Activated CD4-positive, alpha-beta T cell treated with anti-CD3 and anti-CD28 coated beads, Interleukin-2, amount 50 U/mL, for 1 hour (primary cell): ENCODE measurements around the gene RPLP1.

Experiments used
- DNase-seq: peaks from one replicate; pipeline ENCODE4 v3.0.0-alpha.2; 2020

Gene RPLP1

GRCh38 chr15:69499521-69500211 is 47.0 kb downstream of the RPLP1 start:
- DNase-seq: no peak

- DNase-seq: no peak
Observed at GRCh38 chr15:69500339-69500738, 47.7 kb downstream of the RPLP1 start.

DNA sequence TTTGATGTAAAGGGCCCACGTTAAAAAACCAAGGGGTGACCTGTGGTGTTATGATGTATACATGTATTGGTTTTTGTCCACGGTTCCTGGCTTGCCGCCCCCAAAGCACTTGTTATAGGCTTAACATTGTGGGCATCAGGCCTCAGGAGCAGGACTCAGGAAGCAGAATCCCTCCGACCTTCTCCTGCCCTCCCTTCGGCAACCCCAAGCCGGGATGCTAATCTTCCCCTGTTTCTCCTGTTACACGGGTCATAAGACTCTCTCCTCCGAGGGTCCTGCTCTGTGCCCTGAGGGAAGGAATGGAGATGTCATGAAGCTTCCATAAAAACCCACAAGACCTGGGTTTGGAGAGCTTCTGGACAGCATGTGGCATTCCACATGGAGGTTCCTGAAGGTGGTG is 48.8 kb downstream of the RPLP1 start:
- no peak for DNase-seq

GRCh38 chr15:69502470-69503045 is 49.9 kb downstream of the RPLP1 start:
- no peak for DNase-seq

GRCh38 chr15:69504352-69505040 is 51.9 kb downstream of the RPLP1 start:
- DNase-seq: no peak
